GM12872 (cell line): ENCODE measurements around the gene MRPS27.

Experiments used
- TF ChIP-seq, protein P1 (sequence below): IDR thresholded peaks from 3 replicates; pipeline ENCODE4 v1.5.1; 2011; ENCODE audit warnings: low read depth, mild to moderate bottlenecking, low read length, moderate library complexity; ENCODE audit not compliant: insufficient read depth

MRPS27 gene

DNA sequence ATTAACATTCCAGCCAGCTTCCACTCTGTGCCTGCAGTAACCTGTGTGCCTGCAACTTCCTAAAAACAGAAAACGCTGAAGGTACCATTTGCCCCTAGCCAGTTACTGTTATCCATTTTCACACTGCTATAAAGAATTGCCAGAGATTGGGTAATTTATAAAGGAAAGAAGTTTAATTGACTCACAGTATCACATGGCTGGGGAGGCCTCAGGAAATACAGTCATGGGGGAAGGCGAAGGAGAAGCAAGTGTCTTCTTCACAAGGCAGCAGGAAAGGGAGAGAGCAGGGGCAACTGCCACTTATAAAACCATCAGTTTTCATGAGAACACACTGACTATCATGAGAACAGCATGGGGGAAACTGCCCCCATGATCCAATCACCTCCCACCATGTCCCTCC lies 31.3 kb upstream of the MRPS27 start:
- TF ChIP-seq, protein P1, sequence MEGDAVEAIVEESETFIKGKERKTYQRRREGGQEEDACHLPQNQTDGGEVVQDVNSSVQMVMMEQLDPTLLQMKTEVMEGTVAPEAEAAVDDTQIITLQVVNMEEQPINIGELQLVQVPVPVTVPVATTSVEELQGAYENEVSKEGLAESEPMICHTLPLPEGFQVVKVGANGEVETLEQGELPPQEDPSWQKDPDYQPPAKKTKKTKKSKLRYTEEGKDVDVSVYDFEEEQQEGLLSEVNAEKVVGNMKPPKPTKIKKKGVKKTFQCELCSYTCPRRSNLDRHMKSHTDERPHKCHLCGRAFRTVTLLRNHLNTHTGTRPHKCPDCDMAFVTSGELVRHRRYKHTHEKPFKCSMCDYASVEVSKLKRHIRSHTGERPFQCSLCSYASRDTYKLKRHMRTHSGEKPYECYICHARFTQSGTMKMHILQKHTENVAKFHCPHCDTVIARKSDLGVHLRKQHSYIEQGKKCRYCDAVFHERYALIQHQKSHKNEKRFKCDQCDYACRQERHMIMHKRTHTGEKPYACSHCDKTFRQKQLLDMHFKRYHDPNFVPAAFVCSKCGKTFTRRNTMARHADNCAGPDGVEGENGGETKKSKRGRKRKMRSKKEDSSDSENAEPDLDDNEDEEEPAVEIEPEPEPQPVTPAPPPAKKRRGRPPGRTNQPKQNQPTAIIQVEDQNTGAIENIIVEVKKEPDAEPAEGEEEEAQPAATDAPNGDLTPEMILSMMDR = no peak

DNA sequence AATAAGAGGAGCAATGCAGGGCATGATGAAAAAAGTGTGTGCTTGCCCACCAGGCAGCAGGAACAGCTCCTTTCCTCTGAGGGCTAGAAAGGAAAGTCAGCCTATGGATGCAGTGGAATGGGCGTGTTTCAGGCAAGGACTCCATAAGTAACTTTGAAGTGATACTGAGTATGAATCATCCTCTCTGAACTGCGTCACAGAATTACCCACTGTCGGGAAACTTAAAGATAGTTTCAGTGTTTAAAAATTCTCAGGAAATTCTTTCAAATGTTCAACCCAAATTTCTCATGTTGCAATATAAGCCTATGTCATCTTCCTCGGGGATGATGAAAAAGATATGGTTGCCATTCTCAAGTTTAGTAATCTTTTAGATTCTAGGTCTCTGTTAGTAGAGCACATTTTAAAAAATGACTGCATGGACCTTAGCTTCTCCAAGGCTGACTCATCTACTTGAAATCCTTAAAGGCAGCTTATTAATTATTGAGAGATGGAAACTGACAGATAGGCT lies 27.8 kb upstream of the MRPS27 start:
- TF ChIP-seq, protein P1 = no peak

DNA sequence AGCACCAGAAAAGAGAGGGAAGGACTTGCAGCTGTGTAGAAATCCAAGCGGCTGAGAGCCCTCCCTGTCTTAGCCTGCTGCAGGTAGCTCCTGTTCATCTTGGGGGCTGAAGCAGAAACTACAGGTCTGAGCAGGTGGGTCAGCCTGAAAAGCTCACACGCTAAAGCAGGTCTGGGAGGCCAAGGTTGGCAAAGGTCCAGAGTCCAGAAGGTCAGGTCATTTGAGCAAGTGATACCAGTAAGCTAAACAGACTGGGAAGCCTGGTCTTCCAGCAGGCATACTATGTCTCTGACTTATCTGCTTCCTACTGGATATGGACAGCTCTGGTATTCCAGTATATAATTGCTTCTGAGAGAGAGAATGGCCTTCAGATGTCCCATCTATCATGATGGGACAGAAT lies 26.4 kb upstream of the MRPS27 start:
- TF ChIP-seq, protein P1 = no peak

DNA sequence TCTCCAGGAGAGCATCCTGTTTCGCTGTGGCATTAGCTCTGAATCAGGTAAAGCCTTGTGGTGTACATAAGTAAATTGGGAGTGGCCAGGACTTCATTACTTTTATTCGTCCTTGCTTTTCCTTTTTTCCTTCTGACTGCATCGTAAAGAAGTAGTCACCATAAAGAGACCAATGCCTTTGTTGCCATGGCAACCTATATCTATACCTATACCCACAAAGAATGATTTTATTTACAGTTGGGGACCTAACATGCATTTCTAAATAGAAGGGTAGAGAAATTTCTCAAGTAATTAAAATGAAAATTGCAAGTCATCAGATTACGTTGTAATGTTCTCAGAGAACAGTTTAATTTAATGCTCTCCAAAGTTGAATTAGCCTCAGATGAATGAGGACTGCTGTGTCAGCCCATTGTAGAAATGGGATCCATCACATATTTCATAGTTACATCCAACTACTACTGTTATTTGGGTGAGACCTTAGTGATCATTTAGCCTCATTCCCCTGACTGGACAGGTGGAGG lies 18.7 kb upstream of the MRPS27 start:
- TF ChIP-seq, protein P1 = no peak

DNA sequence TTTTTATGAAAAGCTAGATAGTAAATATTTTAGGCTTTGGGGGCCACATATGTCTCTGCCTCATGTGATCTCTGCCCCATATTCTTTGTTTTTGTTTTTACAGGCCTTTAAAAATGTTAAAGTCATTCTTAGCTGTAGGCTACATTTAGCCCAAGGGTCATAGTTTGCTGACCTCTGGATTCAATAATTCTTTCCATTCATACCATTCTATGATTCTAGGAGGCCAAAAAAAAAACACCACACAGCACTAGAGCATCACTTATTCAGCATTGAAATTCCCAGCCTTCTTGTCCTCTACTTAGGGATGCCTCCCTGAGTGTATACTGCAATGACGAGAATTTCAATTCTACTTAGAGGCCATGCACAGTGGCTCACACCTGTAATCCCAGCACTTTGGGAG lies 17.1 kb upstream of the MRPS27 start:
- TF ChIP-seq, protein P1 = no peak

DNA sequence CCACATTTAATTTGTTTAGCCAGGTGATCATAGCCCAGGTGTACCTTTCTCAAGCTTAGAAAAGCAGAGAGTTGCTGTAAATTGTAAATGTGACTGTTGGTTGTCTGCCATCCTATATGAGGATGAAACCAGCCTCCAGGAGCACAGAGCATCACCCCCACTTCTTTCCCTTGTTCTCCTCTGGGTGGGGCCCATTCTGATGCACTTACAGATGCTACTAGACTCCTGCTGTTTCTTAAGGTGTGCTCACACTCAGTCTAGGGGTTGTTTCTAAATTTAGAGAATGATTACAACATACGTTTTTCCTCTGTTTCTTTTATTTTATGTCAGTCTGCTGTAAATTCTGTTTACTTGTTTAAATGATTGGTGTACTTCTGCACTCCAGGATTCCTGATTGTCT lies 10.7 kb upstream of the MRPS27 start:
- TF ChIP-seq, protein P1 = no peak

DNA sequence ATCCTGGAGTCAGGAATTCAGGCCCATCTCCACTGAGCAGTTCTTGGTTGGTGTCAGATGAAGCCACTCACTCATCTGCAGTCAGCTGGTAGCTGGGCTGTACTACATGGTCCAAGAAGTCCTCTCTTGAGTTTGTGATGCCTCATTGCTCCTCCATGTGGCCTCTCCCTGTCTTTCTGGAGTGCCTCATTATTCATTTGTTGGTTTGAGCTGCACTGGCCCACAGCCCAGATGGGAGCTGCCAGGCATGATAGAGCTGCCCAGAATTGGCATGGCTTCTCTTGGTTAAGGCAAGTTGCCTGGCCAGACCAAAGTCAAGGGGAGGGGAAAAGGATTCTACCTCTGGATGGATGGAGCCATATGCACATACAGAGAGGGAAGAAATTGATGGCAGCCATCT lies 8.1 kb upstream of the MRPS27 start:
- TF ChIP-seq, protein P1 = no peak
